GM12878 (cell line): ENCODE measurements around the gene LIM2. TPM values are rescaled to one million over a fixed set of nuclear protein-coding genes. Genes with fewer than 3 reads are reported as not detected.

Experiments used
- ASH2L ChIP-seq: fragments of 300-600, 200-600 bp; sonication (generic); IDR thresholded peaks from 2 replicates; pipeline ENCODE4 v1.6.1; 2017; ENCODE audit warnings: low read depth, mild to moderate bottlenecking, borderline replicate concordance
- BHLHE40 ChIP-seq, 2 experiments: fragments of 450-650 bp in 1 of 2; IDR thresholded peaks; 2 replicates each; pipeline ENCODE4 v1.6.1; 2011 to 2017; ENCODE audit warnings: low read depth in 2 of 2, borderline replicate concordance in 1 of 2, improper control_type of control experiment in 1 of 2, low read length in 1 of 2, mild to moderate bottlenecking in 1 of 2
- BRCA1 ChIP-seq: IDR thresholded peaks from 2 replicates; pipeline ENCODE4 v1.6.1; 2011; ENCODE audit warnings: low read depth, low read length, improper control_type of control experiment
- CEBPB ChIP-seq, 2 experiments: fragments of 150-350 bp in 1 of 2; IDR thresholded peaks; 2 replicates each; pipeline ENCODE4 v1.6.1; 2012 to 2014; ENCODE audit warnings: low read depth in 2 of 2, low read length in 2 of 2, borderline replicate concordance in 1 of 2, inconsistent platforms in 1 of 2
- CHD4 ChIP-seq: fragments of 200-600 bp; sonication (generic); IDR thresholded peaks from 2 replicates; pipeline ENCODE4 v1.6.1; 2016; ENCODE audit warnings: mild to moderate bottlenecking
- ELK1 ChIP-seq: IDR thresholded peaks from 2 replicates; pipeline ENCODE4 v1.6.1; 2012; ENCODE audit warnings: low read depth, low read length, improper control_type of control experiment
- ESRRA ChIP-seq: IDR thresholded peaks from 2 replicates; pipeline ENCODE4 v1.6.1; 2012; ENCODE audit warnings: mild to moderate bottlenecking, low read length, improper control_type of control experiment
- EZH2 ChIP-seq: IDR thresholded peaks from 2 replicates; pipeline ENCODE4 v1.6.1; 2012; ENCODE audit warnings: low read depth, mild to moderate bottlenecking, control low read depth, inconsistent platforms, low read length, borderline replicate concordance; ENCODE audit not compliant: control insufficient read depth
- FOS ChIP-seq: IDR thresholded peaks from 3 replicates; pipeline ENCODE4 v1.6.1; 2011; ENCODE audit warnings: borderline replicate concordance; ENCODE audit not compliant: insufficient read length; ENCODE audit errors: extremely low read depth
- FOXK2 ChIP-seq: fragments of 450-650 bp; IDR thresholded peaks from 2 replicates; pipeline ENCODE4 v1.6.1; 2017; ENCODE audit warnings: mild to moderate bottlenecking, moderate library complexity
- GABPA ChIP-seq: IDR thresholded peaks from 2 replicates; pipeline ENCODE4 v1.6.1; 2014; ENCODE audit warnings: antibody characterized with exemption, low read depth, mild to moderate bottlenecking, inconsistent platforms
- HDAC6 ChIP-seq: fragments of 200-600 bp; sonication (generic); IDR thresholded peaks from one replicate; pipeline ENCODE4 v1.8.0; 2017; ENCODE audit warnings: antibody characterized with exemption; ENCODE audit not compliant: unreplicated experiment
- IRF3 ChIP-seq: fragments of 450-650 bp; IDR thresholded peaks from 2 replicates; pipeline ENCODE4 v1.6.1; 2014; ENCODE audit warnings: mild to moderate bottlenecking
- JUNB ChIP-seq: IDR thresholded peaks from 2 replicates; pipeline ENCODE4 v1.6.1; 2016; ENCODE audit warnings: antibody characterized with exemption, mild to moderate bottlenecking
- MTA2 ChIP-seq: fragments of 450-650 bp; IDR thresholded peaks from 2 replicates; pipeline ENCODE4 v1.6.1; 2016; ENCODE audit warnings: low read depth, mild to moderate bottlenecking, moderate library complexity
- MYB ChIP-seq: fragments of 150-350 bp; IDR thresholded peaks from 2 replicates; pipeline ENCODE4 v1.6.1; 2014; ENCODE audit warnings: mild to moderate bottlenecking, low read depth, low read length, borderline replicate concordance
- NFYB ChIP-seq: IDR thresholded peaks from 2 replicates; pipeline ENCODE4 v1.6.1; 2011; ENCODE audit warnings: low read depth, mild to moderate bottlenecking, low read length, improper control_type of control experiment, moderate library complexity; ENCODE audit not compliant: insufficient read depth
- NR2C1 ChIP-seq: fragments of 450-650 bp; IDR thresholded peaks from 2 replicates; pipeline ENCODE4 v1.6.1; 2017; ENCODE audit warnings: antibody characterized with exemption, mild to moderate bottlenecking, moderate library complexity
- NR2C2 ChIP-seq: IDR thresholded peaks from 2 replicates; pipeline ENCODE4 v1.6.1; 2011; ENCODE audit warnings: borderline replicate concordance, low read depth; ENCODE audit not compliant: control insufficient read depth, insufficient read length
- PAX8 ChIP-seq: fragments of 450-650 bp; IDR thresholded peaks from 2 replicates; pipeline ENCODE4 v1.6.1; 2017; ENCODE audit warnings: mild to moderate bottlenecking, moderate library complexity
- POLR2AphosphoS2 ChIP-seq: IDR thresholded peaks from 2 replicates; pipeline ENCODE4 v1.6.1; 2011; ENCODE audit warnings: low read depth, mild to moderate bottlenecking, low read length, improper control_type of control experiment, moderate library complexity
- STAT3 ChIP-seq: IDR thresholded peaks from 2 replicates; pipeline ENCODE4 v1.6.1; 2011; ENCODE audit warnings: low read depth, low read length, improper control_type of control experiment
- TCF12 ChIP-seq: IDR thresholded peaks from 2 replicates; pipeline ENCODE4 v1.6.1; 2011; ENCODE audit warnings: low read depth, mild to moderate bottlenecking, low read length
- ZBED1 ChIP-seq: IDR thresholded peaks from 2 replicates; pipeline ENCODE4 v1.6.1; 2016; ENCODE audit warnings: borderline replicate concordance
- ZNF24 ChIP-seq: fragments of 450-650 bp; IDR thresholded peaks from 2 replicates; pipeline ENCODE4 v1.6.1; 2017; ENCODE audit warnings: antibody characterized with exemption, mild to moderate bottlenecking
- polyA plus RNA-seq, 11 experiments: library from polyadenylated mRNA; depleted of rRNA in 4 of 11; unstranded in 6 of 11; stranded (reverse) in 5 of 11; fragments of >200 nt; fragmentation: Nextera tagmentation in 4 of 11; fragmentation: Illumina TruSeq in 1 of 11; extraction: Ambion mirVana in 4 of 11; extraction: Trizol in 1 of 11; gene quantifications; 1 replicate in 1 of 11; 2 replicates in 10 of 11; pipeline versions ENCODE4 v1.2.1 to v1.2.3, GENCODE V29; 2011 to 2016; ENCODE audit warnings: inconsistent platforms in 2 of 11, missing spikeins in 2 of 11, low read depth in 1 of 11
- total RNA-seq, 4 experiments: library from RNA; depleted of rRNA in 3 of 4; stranded (reverse); fragments of >200 nt in 3 of 4; fragmentation: Illumina TruSeq in 1 of 4; extraction: Trizol in 1 of 4; gene quantifications; 2 replicates each; pipeline versions ENCODE4 v1.2.1 to v1.2.3, GENCODE V29; 2013 to 2021
- TF ChIP-seq, protein P1 (sequence below): fragments of 450-650 bp; IDR thresholded peaks from 2 replicates; pipeline ENCODE4 v1.6.1; 2017; ENCODE audit warnings: mild to moderate bottlenecking, low read depth, inconsistent platforms; ENCODE audit not compliant: poor library complexity, severe bottlenecking

LIM2 gene
- total and polyA plus RNA-seq, 10 of the 15 experiments (the other 5 are each of a cell fraction or from before 2014, with no cell fraction given): not detected

GRCh38 chr19:51394050-51394836, 6.5 kb upstream of the LIM2 start (continued):
- no peak for TF ChIP-seq ASH2L
- peak; percentile 64 to 81; a peak in 3 of 4 replicates for TF ChIP-seq BHLHE40 (IDR thresholded peaks at IDR 0.05; ENCODE audit: borderline replicate concordance in 1 of 2, low read depth in 2 of 2, low read length in 1 of 2)
- no peak for TF ChIP-seq ZNF24
- no peak for TF ChIP-seq NR2C2
- TF ChIP-seq EZH2: no peak
- TF ChIP-seq FOXK2: no peak
- peak; percentile 89 for TF ChIP-seq NFYB
- TF ChIP-seq ESRRA: no peak
- TF ChIP-seq NR2C1: no peak
- TF ChIP-seq JUNB: peak; percentile 83
- peak; percentile 82; the same call in 1 of the 2 replicates for TF ChIP-seq IRF3
- no peak for TF ChIP-seq BRCA1
- TF ChIP-seq PAX8: no peak
- no peak for TF ChIP-seq STAT3
- TF ChIP-seq, protein P1, sequence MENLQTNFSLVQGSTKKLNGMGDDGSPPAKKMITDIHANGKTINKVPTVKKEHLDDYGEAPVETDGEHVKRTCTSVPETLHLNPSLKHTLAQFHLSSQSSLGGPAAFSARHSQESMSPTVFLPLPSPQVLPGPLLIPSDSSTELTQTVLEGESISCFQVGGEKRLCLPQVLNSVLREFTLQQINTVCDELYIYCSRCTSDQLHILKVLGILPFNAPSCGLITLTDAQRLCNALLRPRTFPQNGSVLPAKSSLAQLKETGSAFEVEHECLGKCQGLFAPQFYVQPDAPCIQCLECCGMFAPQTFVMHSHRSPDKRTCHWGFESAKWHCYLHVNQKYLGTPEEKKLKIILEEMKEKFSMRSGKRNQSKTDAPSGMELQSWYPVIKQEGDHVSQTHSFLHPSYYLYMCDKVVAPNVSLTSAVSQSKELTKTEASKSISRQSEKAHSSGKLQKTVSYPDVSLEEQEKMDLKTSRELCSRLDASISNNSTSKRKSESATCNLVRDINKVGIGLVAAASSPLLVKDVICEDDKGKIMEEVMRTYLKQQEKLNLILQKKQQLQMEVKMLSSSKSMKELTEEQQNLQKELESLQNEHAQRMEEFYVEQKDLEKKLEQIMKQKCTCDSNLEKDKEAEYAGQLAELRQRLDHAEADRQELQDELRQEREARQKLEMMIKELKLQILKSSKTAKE: peak; percentile 40
- peak; percentile 66 for TF ChIP-seq ELK1
- no peak for TF ChIP-seq CHD4
- no peak for TF ChIP-seq MTA2
- TF ChIP-seq ZBED1: no peak
- peak; percentile 57 for TF ChIP-seq FOS
- TF ChIP-seq GABPA: peak; percentile 83
- no peak for TF ChIP-seq POLR2AphosphoS2
- TF ChIP-seq TCF12: no peak
- TF ChIP-seq HDAC6: no peak
- no peak for TF ChIP-seq CEBPB (IDR thresholded peaks at IDR 0.05; ENCODE audit: borderline replicate concordance in 1 of 2, low read depth in 2 of 2, low read length in 2 of 2)
- TF ChIP-seq MYB: no peak
